Renal pelvis (tissue), 4 donors: ENCODE data around the gene CTSD. TPM values are rescaled to one million over a fixed set of nuclear protein-coding genes. Genes with fewer than 3 reads are reported as not detected.

ENCODE experiments used
- DNase-seq: peaks from one replicate; pipeline ENCODE4 v3.0.0-alpha.2; 2013
- polyA plus RNA-seq, 3 donors: library from polyadenylated mRNA; unstranded; fragments of 120-200 nt; gene quantifications; one replicate each; pipeline ENCODE4 v1.2.1, GENCODE V29; 2013; ENCODE audit not compliant: insufficient read length in 3 of 3

The CTSD gene
- polyA plus RNA-seq, 3 donors: 226 to 268 (median 263) TPM

- no peak for DNase-seq
Observed at GRCh38 chr11:1784761-1785650, 21.3 kb upstream of the CTSD start.

- no peak for DNase-seq
Observed at GRCh38 chr11:1783725-1784529, 20.2 kb upstream of the CTSD start.

GRCh38 chr11:1782831-1783724, 19.4 kb upstream of the CTSD start:
- DNase-seq: no peak

GRCh38 chr11:1782031-1782590, 18.4 kb upstream of the CTSD start:
- DNase-seq: no peak

DNA sequence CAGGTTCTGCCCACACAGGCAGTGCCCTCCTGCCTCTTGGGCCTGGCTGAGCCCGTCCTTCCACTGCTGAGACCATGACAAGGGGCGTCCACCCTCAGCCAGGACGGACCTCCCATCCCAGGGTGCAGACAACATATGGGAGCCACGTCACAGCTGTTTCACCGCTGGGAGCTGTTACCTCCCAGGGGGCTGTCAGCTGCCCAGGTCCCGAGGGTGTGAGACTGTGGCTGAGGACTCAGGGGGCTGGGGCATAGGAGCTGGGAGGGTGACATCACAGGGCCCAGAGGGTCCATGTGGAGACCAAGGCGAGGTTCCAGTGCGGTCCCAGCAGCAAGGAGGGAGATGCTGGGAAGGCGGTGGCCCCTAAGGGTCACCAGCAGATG, 17.9 kb upstream of the CTSD start:
- DNase-seq: no peak

- no peak for DNase-seq
Observed at GRCh38 chr11:1780700-1781592, 17.2 kb upstream of the CTSD start.

- no peak for DNase-seq
Observed at GRCh38 chr11:1779806-1780699, 16.3 kb upstream of the CTSD start.

- no peak for DNase-seq
Observed at GRCh38 chr11:1779034-1779805, 15.5 kb upstream of the CTSD start.

- no peak for DNase-seq
Observed at GRCh38 chr11:1778141-1778911, 14.6 kb upstream of the CTSD start.

DNA sequence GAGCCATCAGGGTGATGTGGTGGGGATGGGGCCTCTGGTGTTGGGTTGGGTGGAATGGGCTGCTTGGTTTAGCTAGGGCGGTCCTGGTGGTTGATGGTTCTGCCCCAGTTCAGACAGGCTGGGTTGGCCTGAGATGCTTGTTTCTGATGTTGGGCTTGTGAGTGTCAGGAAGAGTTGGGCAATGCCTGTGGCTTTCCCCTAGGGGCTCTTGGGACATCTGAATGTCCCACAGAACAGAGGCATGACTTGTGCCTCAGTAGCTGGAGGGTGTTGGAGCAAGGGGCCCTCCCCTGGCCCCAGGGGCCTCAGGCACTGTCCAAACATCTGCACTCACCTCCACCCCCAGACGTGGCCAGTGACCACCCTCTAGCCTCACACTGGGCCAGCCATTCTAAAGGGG, 14.0 kb upstream of the CTSD start:
- no peak for DNase-seq

- no peak for DNase-seq
Observed at GRCh38 chr11:1776944-1777715, 13.4 kb upstream of the CTSD start.

- DNase-seq: no peak
Observed at GRCh38 chr11:1776331-1776851, 12.7 kb upstream of the CTSD start.

DNA sequence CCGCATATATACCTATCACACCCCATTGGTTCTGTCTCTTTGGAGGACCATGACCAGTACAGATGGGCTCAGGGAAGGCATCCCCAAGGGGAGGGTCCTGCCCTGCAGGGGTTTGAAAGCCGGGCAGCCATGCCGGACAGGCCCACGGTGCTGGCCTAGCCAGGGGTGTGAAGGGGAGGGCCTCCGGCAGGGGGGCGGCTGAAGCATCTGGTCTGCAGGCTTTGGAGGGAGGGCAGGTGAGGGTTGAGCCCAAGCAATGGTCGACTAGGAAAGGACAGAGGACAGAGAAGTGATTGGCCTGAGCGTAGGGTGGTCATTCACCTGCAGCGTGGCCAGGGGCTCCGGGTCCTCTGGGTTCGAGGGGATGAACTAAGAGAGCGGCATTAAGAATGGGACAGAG, 11.2 kb upstream of the CTSD start:
- no peak for DNase-seq

DNA sequence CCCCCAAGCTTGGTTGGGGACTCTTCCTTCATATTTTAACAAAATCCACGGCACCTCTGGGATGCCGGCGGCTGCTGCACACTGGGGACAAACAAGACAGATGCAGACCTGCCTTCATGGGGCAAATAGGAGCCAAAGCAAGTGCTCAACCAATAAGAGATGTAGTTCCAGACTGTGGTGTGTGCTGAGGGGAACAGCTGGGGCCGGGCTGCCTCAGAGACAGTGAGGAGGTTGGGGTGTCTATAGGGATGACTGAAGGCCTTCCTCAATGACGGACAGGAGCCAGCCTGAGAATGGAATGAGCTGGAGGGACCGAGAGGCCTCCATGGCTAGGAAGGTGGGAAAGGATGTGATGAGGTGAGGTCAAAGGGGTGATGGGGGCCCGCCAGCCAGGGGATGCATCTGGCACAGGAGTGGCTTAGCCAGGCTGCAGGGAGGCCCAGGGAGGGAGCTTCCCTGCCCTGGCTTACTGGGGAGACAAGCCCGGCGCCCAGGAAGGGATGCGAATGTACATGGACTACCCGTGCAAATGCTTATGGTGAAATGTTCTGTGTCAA, 10.3 kb upstream of the CTSD start:
- no peak for DNase-seq

DNA sequence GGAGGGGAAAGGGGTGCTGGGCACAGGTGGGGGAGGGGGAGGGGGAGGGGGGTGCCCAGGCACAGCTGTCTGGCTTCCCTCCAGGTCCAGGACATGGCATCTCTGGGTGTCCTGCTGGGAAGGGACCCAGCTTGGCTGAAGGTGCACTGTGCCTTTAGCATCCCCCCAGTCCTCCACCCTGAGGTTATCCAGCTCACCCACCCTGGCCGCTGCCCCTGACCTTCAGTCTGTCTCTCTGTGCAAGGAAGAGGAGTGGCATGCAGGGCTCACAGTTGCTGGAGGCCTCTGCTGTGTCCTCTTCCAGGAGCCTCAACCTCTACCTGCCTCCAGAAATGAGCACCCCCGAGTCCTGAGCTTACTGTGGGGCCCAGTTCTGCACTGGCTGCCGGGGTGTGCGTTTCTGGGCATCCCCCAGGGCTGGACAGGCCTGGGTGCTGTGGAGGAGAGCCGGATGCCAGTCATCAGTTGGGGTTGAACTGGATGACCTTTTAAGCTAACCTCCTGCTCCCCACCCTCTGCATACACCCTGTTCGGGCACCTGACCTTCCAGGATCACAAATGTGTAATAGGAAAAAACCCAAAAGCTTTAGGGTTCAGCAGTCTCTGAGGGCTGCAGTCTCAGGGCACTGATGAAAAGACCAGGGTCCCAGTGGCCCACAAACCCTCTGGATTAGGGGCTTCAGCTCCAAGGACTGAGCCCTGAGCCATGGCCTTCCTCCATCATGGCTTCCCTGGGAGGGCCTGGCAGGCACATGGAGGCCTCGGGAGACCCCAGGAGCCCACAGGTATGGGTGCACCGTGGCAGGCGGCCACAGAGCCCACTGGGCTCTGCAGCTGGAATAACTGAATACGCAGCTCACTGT, 9.6 kb upstream of the CTSD start:
- no peak for DNase-seq
